NB4 (cell line): ENCODE measurements around the gene BIN1.

Experiments used
- DNase-seq: peaks from one replicate; pipeline ENCODE4 v3.0.0; 2010; ENCODE audit warnings: low read depth
- H3K4me3 ChIP-seq: one replicate; pipeline ENCODE4 v1.5.1; 2011; ENCODE audit warnings: mild to moderate bottlenecking, low read depth, low read length, moderate library complexity
- MYC ChIP-seq: IDR thresholded peaks from 2 replicates; pipeline ENCODE4 v1.6.1; 2011; ENCODE audit warnings: low read depth, low read length
- POLR2A ChIP-seq: IDR thresholded peaks from 2 replicates; pipeline ENCODE4 v1.6.1; 2011; ENCODE audit warnings: mild to moderate bottlenecking; ENCODE audit not compliant: insufficient read length; ENCODE audit errors: extremely low read depth
- TF ChIP-seq, protein P1 (sequence below): IDR thresholded peaks from 2 replicates; pipeline ENCODE4 v1.6.1; 2011; ENCODE audit warnings: low read depth, low read length
- TF ChIP-seq, protein P2 (sequence below): IDR thresholded peaks from one replicate; pipeline ENCODE4 v1.5.1; 2012; ENCODE audit warnings: low read depth, low read length

BIN1 gene

DNA sequence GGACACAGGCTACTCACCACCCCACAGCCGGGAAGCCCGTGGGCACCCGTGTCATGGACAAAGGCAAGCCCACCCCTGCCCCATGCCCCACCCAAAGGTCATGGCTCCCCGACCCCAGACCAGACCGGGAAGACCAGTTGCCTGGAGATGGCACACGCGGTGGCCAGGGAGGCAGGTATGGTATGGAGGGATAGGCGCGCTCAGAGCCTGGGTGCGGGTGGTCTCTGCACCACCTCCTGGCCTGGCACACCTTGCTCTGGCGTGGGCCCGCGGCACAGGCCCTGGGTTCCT, 51.2 kb downstream of the BIN1 start:
- TF ChIP-seq POLR2A (no peak), MYC (no peak)
- TF ChIP-seq, protein P1, sequence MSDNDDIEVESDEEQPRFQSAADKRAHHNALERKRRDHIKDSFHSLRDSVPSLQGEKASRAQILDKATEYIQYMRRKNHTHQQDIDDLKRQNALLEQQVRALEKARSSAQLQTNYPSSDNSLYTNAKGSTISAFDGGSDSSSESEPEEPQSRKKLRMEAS: no peak
- TF ChIP-seq, protein P2, sequence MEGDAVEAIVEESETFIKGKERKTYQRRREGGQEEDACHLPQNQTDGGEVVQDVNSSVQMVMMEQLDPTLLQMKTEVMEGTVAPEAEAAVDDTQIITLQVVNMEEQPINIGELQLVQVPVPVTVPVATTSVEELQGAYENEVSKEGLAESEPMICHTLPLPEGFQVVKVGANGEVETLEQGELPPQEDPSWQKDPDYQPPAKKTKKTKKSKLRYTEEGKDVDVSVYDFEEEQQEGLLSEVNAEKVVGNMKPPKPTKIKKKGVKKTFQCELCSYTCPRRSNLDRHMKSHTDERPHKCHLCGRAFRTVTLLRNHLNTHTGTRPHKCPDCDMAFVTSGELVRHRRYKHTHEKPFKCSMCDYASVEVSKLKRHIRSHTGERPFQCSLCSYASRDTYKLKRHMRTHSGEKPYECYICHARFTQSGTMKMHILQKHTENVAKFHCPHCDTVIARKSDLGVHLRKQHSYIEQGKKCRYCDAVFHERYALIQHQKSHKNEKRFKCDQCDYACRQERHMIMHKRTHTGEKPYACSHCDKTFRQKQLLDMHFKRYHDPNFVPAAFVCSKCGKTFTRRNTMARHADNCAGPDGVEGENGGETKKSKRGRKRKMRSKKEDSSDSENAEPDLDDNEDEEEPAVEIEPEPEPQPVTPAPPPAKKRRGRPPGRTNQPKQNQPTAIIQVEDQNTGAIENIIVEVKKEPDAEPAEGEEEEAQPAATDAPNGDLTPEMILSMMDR: no peak
- DNase-seq: no peak

DNA sequence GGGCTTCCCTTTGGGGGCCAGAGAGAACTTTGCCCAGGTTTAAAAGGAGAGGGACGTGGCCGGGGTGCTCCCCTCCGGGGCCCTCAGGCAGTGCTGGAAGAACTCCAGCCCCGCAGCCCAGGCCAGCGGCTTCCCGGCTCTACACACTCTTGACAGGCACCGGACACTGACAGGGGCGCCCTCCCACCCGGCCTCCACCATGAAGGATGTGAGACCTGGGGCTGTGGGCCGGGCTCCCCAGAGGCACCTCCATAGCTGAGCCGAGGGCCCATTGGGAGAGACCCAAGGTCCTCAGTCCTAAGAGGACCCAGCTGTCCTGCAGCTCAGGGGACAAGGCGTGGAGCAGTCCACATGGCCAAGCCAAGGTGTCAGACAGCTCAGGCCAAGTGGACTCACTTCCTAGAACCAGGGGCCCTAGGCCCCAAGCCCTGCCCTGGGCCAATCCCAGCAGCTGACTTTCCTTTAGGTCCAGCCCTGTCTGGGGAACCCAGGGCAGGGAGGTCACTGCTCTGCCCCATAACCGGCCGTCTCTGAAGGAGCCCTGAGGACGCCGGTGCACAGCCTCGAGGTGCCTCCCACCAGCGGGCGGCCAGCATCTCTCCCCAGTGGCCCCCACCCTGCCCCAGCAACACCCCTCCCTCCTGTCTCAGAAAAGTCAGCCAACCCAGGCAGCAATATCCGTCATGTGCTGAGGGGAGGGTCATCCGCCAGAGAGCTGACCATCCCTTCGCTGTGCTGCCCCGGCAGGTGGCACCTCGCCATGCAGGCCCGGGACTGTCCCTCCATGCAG, 51.8 kb downstream of the BIN1 start:
- no peak for DNase-seq

More for the DNA sequence above, 51.2 kb downstream of the BIN1 start:
- no peak overlapping the region for H3K4me3 ChIP-seq

DNA sequence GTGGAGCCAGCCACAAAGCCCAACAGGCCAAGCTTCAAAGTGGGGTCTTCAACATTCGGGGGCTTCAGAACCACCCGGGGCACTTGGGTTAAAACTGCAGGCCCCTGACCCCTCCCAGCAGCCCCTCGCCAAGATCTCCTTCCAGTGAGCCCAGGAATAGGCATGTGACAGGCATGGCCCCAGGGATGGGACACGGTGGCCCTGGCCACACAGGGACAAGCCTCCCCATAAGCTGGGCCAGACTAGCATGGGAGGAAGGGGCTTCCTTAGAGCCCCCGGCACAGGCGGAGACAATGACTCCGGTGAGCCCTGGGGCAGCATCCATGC, 52.4 kb downstream of the BIN1 start:
- H3K4me3 ChIP-seq: no peak overlapping the region
- TF ChIP-seq, protein P1: no peak
- TF ChIP-seq, protein P2: no peak
- TF ChIP-seq MYC (no peak), POLR2A (no peak)
- DNase-seq: no peak

More for the DNA sequence above, 51.8 kb downstream of the BIN1 start:
- no peak for TF ChIP-seq POLR2A
- TF ChIP-seq, protein P1: no peak
- TF ChIP-seq, protein P2: no peak
- no peak for TF ChIP-seq MYC
- H3K4me3 ChIP-seq: no peak overlapping the region

DNA sequence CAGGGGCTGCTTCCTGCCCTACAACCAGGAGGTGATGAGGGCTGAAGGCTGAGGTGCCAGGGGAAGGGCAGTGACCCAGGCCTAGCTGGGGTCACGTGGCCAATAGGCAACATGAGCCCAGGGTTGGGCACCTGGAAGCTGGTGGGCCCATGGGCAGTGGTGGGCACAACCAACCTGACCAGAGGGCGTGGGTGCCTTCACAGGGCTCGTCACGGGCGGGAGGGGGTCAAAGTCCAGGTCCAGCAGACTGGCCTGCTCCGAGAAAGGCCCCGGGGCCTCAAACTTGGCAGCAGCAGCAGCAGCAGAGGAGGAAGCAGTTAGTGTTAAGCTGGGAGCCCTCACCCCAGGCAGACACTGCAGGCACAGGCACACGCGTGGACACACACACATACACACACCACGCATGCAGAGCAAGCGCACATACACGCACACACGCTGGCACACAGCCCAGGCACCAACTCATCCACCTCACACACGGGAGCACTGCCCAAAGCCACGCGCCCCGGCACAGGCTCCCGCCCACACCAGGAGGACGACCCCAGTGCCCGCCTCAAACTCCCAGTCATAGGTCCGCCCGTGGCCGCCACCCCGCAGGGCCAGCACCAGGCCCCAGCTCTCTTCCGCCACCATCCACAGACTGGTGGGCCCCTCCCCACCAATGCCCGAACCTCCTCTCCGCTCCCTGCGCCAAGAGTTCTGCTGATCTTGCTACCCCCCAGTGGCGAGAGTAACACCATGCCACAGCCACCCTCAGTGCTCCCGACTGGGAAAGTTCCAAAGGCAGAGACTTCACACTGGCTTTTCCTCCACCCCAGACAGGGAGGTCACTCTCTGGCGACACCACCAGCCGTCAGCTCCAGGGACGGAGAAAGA, 53.0 kb downstream of the BIN1 start:
- no peak for DNase-seq
- TF ChIP-seq, protein P1: no peak
- TF ChIP-seq, protein P2: no peak
- TF ChIP-seq MYC (no peak), POLR2A (no peak)
- no peak overlapping the region for H3K4me3 ChIP-seq

DNA sequence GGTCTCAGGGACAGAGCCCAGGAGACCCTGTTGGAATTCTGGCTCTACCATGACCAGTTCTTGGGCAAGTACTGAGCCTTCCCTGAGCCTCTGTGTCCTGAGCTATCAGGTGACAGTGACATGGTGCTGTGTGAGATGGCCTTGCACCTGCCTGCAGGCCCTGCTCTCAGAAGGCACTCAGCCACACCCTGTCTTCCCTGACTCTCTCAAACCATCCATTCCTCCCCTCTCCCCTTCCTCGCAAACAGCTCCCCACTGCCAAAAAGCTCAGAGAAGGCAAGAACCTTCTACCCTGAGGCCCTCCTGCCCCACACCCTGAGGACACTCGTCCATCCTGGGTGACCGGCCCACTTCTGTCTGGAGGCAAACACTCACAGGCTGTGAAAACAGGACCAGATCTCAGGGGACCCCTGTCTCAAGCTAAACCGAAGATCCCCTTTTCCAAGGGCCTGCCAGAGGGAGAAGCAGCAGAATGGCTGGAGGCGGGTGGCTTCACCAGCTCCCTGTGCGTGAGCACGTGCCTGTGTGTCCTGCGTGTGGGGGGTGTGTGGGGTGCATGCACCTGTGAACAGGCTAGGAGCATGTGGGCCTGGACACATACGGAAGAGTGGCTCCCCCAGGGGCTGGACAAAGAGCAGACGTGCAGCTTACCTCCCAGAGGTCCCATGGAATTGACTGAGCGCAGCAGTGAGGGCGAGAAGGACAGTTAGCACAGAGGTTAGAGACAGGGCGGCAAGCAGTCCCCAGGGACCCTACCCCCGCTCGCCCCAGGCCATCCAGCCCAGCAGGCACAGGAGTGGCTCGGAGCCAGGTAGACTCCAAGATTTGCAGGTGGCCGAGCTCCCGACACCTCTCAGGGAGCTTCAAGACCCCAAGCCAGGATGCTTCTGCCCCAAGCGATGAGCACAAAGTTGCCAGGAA, 53.9 kb downstream of the BIN1 start:
- TF ChIP-seq, protein P2: no peak
- no peak for TF ChIP-seq MYC
- TF ChIP-seq POLR2A: no peak
- TF ChIP-seq, protein P1: no peak
- DNase-seq: no peak
- H3K4me3 ChIP-seq: no peak overlapping the region
